Measurements from ENCODE around the gene ATG13. TPM values are rescaled to one million over a fixed set of nuclear protein-coding genes. Genes with fewer than 3 reads are reported as not detected.
A peak's percentile ranks its signal among the peaks of the same experiment; 100 is the strongest.

The ATG13 gene
- total and polyA plus RNA-seq, 7 donors: 16.8 to 50.7 (median 32.7) TPM

DNA sequence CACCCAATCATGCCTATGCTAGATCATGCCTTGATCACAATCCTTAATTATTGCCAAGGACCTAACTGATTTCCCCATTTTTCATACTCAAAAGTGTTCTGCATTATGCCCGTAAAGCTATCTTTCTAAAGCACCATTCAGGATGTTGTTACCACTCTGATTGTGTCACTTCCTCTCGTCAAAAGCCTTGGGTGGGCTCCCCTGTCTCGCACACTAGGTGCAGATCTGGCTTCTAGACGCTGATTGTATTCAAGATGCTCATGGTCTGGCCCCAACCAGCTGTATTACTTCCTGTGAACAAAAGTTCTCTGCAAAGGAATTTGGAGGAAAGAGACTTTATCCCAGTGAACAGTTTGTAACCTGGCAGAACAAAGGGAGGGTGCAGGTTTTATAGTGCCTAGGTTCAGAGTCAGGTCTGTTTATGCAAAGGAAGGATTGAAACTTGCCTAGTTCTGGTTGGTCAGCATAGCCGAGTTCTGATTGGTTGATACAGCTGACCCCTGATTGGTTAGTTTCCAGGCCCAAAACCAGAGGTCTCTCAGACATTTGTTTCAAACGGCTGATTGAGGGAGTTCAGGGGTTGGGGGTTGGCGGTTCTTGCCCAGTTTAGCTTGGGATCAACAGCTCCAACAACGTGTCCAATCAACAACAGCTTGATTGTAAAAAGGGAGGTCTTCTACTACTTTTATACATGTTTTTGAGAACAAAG is 25.4 kb downstream of the ATG13 start:
- no peak for ATAC-seq
- intact Hi-C loops (cut with DNase I): no loop called here
- H3K9me3 ChIP-seq: no peaks in the 10 kb centered on the region
- TF ChIP-seq, protein P1, sequence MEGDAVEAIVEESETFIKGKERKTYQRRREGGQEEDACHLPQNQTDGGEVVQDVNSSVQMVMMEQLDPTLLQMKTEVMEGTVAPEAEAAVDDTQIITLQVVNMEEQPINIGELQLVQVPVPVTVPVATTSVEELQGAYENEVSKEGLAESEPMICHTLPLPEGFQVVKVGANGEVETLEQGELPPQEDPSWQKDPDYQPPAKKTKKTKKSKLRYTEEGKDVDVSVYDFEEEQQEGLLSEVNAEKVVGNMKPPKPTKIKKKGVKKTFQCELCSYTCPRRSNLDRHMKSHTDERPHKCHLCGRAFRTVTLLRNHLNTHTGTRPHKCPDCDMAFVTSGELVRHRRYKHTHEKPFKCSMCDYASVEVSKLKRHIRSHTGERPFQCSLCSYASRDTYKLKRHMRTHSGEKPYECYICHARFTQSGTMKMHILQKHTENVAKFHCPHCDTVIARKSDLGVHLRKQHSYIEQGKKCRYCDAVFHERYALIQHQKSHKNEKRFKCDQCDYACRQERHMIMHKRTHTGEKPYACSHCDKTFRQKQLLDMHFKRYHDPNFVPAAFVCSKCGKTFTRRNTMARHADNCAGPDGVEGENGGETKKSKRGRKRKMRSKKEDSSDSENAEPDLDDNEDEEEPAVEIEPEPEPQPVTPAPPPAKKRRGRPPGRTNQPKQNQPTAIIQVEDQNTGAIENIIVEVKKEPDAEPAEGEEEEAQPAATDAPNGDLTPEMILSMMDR (IDR thresholded peaks at IDR 0.05): no peak
- 93 to 95% (median 94%) methylated on average over 8 of the region's 8 CpGs for WGBS, 3 donors
- no peak overlapping the region for H3K4me3 ChIP-seq
- H3K27ac ChIP-seq: no peak overlapping the region
- no peaks in the 10 kb centered on the region for H3K27me3 ChIP-seq (ENCODE audit: insufficient read depth in 3 of 3, low read length in 2 of 3)
- H3K36me3 ChIP-seq (ENCODE audit: insufficient read depth in 1 of 2, low read depth in 1 of 2): peaks cover 0 to 59% of the 10 kb centered on the region in 2 donors
- DNase-seq: no peak
- no peaks in the 10 kb centered on the region for H3K4me1 ChIP-seq

GRCh38 chr11:46643531-46643930 is 26.2 kb downstream of the ATG13 start:
- TF ChIP-seq, protein P1 (IDR thresholded peaks at IDR 0.05): no peak
- Histone ChIP-seq H3K9me3 (no peaks in the 10 kb centered on the region), H3K36me3 (ENCODE audit: insufficient read depth in 1 of 2, low read depth in 1 of 2) (peaks cover 0 to 57% of the 10 kb centered on the region in 2 donors), H3K4me3 (no peak overlapping the region), H3K27ac (no peak overlapping the region), H3K4me1 (peaks cover under 1% of the 10 kb centered on the region), H3K27me3 (ENCODE audit: insufficient read depth in 3 of 3, low read length in 2 of 3) (no peaks in the 10 kb centered on the region)
- no peak for DNase-seq
- no peak for ATAC-seq
- 70 to 83% (median 81%) methylated on average over 3 of the region's 3 CpGs for WGBS, 3 donors
- intact Hi-C loops (cut with DNase I): no loop called here

- H3K36me3 ChIP-seq (ENCODE audit: insufficient read depth in 1 of 2, low read depth in 1 of 2): peaks cover 0 to 60% of the 10 kb centered on the region in 2 donors
- no peak overlapping the region for H3K4me3 ChIP-seq
- H3K9me3 ChIP-seq: no peaks in the 10 kb centered on the region
- TF ChIP-seq, protein P1 (IDR thresholded peaks at IDR 0.05): no peak
- H3K27ac ChIP-seq: no peak overlapping the region
- ATAC-seq (no peak), DNase-seq (no peak)
- intact Hi-C loops (cut with DNase I): no loop called here
- no peaks in the 10 kb centered on the region for H3K27me3 ChIP-seq (ENCODE audit: insufficient read depth in 3 of 3, low read length in 2 of 3)
- H3K4me1 ChIP-seq: peaks cover 5% of the 10 kb centered on the region
These were observed 26.6 kb downstream of the ATG13 start for GRCh38 chr11:46643986-46644385.

DNA sequence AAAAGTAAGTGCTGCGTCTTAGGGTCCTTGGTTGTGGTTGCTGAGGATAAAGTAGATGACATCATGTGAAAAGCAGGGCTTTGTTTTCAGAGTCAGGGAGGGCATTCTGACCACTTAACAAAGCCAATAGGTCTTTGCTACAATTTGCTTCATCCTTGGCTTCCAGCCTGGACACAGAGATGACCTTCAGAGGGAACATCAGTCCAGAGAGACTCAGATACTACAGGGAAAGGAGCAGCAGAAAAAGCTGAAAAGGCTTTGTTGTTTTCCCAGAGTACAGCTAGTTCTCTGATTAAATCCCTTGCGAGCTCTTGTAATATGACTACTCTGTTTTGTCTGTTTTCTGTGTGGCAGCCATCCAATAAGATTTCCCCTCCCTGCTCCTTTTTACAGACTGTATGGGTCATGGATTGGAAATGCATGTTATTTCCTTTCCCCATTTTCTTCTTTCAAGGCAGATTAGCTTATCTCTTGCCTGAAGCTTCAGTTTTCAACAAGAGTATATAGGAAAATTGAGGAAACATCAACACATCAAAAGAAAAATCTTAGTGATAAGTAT is 31.9 kb downstream of the ATG13 start:
- DNase-seq (peak in 1 of 2 donors; percentile 36), ATAC-seq (peak; percentile 47 to 86 (median 84))
- intact Hi-C loops (cut with DNase I): no loop called here
- H3K36me3 ChIP-seq (ENCODE audit: insufficient read depth in 1 of 2, low read depth in 1 of 2): peaks cover 0 to 96% of the 10 kb centered on the region in 2 donors
- peak overlapping the region; percentile 63 for H3K27ac ChIP-seq
- TF ChIP-seq, protein P1 (IDR thresholded peaks at IDR 0.05): no peak
- H3K27me3 ChIP-seq (ENCODE audit: insufficient read depth in 3 of 3, low read length in 2 of 3): no peaks in the 10 kb centered on the region
- peaks cover 14% of the 10 kb centered on the region for H3K4me1 ChIP-seq
- H3K4me3 ChIP-seq: no peak overlapping the region
- WGBS, 3 donors: 36 to 57% (median 39%) methylated on average over 2 of the region's 2 CpGs
- H3K9me3 ChIP-seq: no peaks in the 10 kb centered on the region
